MG63 (cell line): Measurements from ENCODE around the gene ARHGAP40. TPM values are rescaled to one million over a fixed set of nuclear protein-coding genes. Genes with fewer than 3 reads are reported as not detected.
A peak's percentile ranks its signal among the peaks of the same experiment; 100 is the strongest.
"Not testable (repeated sequence)": the region's sequence is repeated elsewhere in the genome, so short reads cannot be mapped to it uniquely, and the experiment has no call there.

ENCODE experiments used
- DNase-seq: peaks from one replicate; pipeline ENCODE4 v3.0.0-alpha.2; 2020
- H3K27me3 ChIP-seq: fragments of 250-450 bp; sonication (Bioruptor Pico); 2 replicates; pipeline ENCODE4 v1.5.1; 2020; ENCODE audit warnings: mild to moderate bottlenecking, moderate library complexity
- H3K36me3 ChIP-seq: fragments of 250-450 bp; sonication (Bioruptor Pico); 2 replicates; pipeline ENCODE4 v1.5.1; 2020; ENCODE audit warnings: mild to moderate bottlenecking, moderate library complexity
- H3K4me3 ChIP-seq: fragments of 250-450 bp; sonication (Bioruptor Pico); 2 replicates; pipeline ENCODE4 v1.5.1; 2020; ENCODE audit warnings: mild to moderate bottlenecking, moderate library complexity
- H3K9me3 ChIP-seq: fragments of 250-450 bp; sonication (Bioruptor Pico); 2 replicates; pipeline ENCODE4 v1.5.1; 2020; ENCODE audit warnings: mild to moderate bottlenecking, moderate library complexity
- total RNA-seq: library from RNA; depleted of rRNA; stranded (reverse); fragments of >200 nt; shearing (Covaris generic); gene quantifications from 2 replicates; pipeline ENCODE4 v1.2.3, GENCODE V29; 2014; ENCODE audit warnings: low replicate concordance

The ARHGAP40 gene
- total RNA-seq, 1 experiment from 2014 or later, result not detected

DNA sequence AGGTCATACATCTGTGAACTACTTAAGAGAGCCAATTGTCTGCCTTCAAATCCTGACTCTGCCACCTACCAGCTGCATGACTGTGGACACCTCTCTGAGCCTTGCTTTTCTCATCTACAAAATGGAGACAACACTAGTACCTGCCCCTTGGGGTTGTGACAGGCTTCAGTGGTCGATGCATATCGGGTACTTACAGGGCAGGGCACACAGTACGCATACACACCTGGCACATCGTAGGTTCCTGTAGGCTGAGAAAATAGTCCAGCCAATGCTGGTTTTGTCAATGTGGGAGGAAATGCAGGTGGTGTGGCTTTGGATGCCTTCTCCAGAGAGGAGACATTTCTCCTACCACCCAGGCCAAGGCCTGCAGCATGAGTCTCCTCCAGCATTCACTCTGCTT is 18.3 kb upstream of the ARHGAP40 start:
- DNase-seq, result no peak
- Histone ChIP-seq H3K4me3 (no peak overlapping the region), H3K27me3 (no peaks in the 10 kb centered on the region), H3K36me3 (peaks cover under 1% of the 10 kb centered on the region; the same call in 1 of the 2 replicates), H3K9me3 (no peaks in the 10 kb centered on the region)

DNA sequence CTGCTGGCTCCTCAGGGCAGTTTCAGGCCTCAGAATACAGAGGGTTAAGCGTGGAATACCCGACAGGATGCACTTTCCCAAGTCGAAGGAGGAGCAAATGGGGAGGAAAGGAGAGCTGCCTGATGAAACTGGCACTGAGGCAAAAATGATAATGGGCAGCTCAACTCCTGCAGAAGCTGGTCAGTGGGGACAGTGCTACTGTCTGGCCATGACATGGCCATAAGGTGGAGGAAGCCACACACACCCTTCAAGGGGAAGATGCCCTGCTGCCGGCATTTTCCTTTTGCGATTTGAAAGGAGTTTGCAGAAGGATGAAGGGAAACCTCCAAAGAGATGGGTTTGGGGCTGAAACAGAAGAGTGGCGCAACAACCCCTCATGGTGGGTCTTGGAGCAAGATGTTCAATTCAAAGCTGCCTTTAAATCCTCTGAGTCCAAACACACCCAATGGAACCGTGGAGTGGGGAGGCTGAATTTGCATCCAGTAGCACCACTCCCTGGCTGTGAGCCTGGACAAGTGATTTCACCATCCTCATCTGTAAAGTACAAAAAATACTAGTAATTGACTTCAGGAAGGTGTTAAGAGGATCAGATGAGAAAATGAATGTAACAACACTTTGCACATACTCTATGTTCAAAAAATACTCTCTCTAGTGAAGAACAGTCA is 17.4 kb upstream of the ARHGAP40 start:
- Histone ChIP-seq H3K36me3 (no peaks in the 10 kb centered on the region), H3K9me3 (no peaks in the 10 kb centered on the region), H3K4me3 (no peak overlapping the region), H3K27me3 (no peaks in the 10 kb centered on the region)
- no peak for DNase-seq

DNA sequence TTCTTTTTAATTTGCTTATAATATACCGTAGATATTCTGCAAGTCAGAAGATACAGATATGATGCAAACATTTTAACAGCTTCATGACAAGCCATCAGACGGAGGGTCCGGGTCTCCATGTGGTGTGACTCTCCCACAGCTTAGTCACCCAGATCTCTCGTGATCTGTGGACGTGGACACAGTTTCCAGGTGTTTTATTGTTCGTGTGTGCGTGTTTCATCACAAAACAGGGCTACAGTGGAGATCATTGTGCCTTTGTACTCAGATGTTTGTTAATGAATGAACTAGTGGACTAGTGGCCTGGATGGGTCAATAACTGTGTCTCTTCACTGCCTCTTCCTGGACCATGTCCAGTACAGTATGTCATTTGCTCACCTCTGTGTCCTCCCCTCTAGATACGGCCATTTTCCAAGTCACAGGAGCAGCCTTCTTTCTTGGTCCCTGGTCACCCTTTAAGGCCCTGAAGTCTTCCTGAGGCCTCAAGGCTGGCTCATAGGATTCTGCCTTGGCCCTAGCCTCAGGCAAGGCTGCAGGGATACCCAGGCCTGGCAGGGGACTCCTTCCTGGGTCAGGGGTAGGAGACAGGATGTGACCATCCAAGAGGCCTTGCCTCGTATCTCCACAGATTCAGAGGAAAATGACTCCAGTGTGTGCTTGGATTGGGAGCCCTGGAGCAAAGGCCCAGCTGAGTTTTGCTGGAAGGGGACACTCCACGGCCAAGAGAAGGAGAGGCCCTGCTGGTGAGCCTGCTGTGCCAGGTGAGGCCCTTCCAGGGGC is 16.0 kb upstream of the ARHGAP40 start:
- Histone ChIP-seq H3K36me3 (no peaks in the 10 kb centered on the region), H3K4me3 (no peak overlapping the region), H3K27me3 (no peaks in the 10 kb centered on the region), H3K9me3 (no peaks in the 10 kb centered on the region)
- no peak for DNase-seq

DNA sequence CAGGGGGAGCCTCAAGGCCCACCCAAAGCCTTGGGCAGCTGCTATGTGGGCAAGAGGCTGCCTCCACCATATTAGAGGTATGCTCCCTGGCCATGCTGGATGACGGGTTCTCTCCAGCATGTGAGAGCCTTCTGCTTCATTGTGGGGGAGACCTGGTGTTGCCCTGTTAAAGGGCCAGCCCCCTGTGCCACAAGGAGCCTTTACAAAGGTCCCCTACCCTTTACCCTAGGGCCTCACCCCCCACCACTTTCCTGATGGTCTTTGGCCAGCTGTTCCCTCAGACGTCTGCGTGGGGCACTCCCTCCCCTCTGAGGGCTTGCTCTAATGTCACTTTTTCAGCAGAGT is 15.5 kb upstream of the ARHGAP40 start:
- no peak for DNase-seq

DNA sequence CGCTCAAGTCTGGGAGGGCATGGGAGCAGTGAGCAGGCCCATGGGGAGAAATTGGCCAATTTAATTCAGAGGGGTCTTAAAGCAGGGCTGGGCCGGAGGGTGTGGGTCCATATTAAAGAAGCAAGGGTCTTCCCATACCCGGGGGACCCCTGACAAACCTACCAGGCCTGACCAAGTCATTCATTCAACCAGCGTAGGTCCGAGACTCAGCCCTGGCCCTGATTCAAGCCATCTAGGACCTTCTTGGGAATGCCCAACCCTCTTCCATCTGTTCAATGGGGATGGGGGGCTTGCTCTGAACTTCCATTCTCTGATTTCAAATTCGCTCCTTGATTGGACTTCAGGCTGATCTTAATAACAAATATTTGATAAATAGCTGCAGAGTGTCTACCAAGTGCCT is 13.3 kb upstream of the ARHGAP40 start:
- Histone ChIP-seq H3K4me3 (no peak overlapping the region), H3K27me3 (no peaks in the 10 kb centered on the region), H3K9me3 (no peaks in the 10 kb centered on the region), H3K36me3 (no peaks in the 10 kb centered on the region)
- DNase-seq, result no peak

More for the DNA sequence above, 15.5 kb upstream of the ARHGAP40 start:
- Histone ChIP-seq H3K9me3 (no peaks in the 10 kb centered on the region), H3K4me3 (no peak overlapping the region), H3K27me3 (no peaks in the 10 kb centered on the region), H3K36me3 (no peaks in the 10 kb centered on the region)

DNA sequence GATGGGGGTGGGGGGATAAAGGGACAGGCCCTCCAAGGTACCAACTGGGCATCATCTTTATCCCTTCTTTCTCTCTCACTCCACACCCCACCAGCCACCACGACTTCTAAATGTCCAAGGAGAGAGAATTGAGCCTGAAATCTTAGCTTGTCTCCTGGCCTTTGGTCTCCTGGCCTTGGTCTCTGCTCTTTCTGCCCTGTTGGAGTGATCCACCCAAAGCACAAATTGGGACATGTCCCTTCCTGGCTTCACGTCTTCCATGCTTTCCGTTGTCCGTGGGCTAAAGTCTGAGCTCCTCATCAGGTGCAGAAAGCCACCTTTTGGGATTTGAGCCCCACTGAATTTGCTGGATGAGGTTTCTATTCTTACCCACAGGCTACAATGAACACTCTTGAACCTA is 12.3 kb upstream of the ARHGAP40 start:
- H3K9me3 ChIP-seq, result no peaks in the 10 kb centered on the region
- no peaks in the 10 kb centered on the region for H3K27me3 ChIP-seq
- H3K36me3 ChIP-seq, result no peaks in the 10 kb centered on the region
- H3K4me3 ChIP-seq, result no peak overlapping the region
- DNase-seq, result no peak

DNA sequence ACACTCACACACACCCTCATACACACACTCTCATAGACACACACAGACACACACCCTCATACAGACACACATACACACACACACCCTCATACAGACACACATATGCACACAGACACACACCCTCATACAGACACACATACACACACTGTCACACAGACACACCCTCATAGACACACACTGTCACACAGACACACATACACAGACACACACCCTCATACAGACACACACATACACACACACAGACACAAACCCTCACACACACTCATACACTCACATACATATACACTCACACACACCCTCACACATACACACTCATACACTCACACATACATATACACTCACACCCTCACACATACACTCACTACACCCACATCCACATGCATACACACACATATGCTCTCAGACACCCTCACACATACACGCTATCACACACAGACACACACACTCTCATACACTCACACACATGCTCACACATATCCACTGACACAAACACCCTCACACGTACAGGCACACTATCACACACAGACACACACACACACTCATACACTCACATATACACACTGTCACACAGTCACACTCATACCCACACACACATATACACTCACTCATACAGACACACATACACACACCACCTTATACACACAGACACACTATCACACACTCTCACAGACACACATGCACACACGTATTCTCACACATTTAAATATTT is 11.5 kb upstream of the ARHGAP40 start:
- Histone ChIP-seq H3K36me3 (no peaks in the 10 kb centered on the region), H3K4me3 (no peak overlapping the region), H3K27me3 (no peaks in the 10 kb centered on the region), H3K9me3 (no peaks in the 10 kb centered on the region)
- DNase-seq, result no peak

DNA sequence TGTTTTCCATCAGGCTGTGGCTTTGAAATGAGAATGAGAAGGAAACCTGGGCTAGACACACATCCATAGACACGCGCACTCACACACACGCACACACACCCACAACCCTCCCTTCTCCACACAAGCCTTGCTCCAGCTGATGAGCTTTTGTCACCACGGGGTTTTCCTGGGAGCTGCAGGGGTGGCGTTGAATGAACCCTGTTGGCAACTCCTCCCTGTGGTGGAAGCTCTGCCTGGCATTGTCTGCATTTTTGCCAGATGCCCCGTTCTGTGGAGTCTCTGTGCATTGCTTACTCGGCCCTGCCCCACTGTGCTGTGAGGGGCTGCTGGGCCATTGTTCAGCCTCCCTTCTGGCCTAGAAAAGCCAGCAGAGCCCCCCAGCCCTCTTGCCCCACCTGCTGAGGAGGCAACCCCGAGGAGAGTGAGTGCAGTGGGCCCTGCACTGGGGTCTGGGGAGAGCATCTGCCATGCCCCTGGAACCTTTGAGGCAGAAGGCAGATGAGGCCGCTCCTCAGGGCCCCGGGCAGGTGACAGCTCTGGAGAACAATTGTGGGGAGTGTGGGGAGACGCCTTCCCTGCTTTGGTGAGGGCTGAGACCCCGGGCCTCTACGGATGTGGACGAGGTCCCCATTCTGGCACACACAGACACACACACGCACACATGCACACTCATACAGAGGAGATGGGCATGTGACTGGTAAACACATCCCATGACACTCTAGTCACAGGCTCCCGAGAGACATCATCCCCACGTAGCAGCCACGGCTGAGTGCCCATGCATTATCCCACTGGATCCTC is 10.7 kb upstream of the ARHGAP40 start:
- no peak overlapping the region for H3K4me3 ChIP-seq
- no peak for DNase-seq
- no peaks in the 10 kb centered on the region for H3K27me3 ChIP-seq
- no peaks in the 10 kb centered on the region for H3K9me3 ChIP-seq
- H3K36me3 ChIP-seq, result no peaks in the 10 kb centered on the region

DNA sequence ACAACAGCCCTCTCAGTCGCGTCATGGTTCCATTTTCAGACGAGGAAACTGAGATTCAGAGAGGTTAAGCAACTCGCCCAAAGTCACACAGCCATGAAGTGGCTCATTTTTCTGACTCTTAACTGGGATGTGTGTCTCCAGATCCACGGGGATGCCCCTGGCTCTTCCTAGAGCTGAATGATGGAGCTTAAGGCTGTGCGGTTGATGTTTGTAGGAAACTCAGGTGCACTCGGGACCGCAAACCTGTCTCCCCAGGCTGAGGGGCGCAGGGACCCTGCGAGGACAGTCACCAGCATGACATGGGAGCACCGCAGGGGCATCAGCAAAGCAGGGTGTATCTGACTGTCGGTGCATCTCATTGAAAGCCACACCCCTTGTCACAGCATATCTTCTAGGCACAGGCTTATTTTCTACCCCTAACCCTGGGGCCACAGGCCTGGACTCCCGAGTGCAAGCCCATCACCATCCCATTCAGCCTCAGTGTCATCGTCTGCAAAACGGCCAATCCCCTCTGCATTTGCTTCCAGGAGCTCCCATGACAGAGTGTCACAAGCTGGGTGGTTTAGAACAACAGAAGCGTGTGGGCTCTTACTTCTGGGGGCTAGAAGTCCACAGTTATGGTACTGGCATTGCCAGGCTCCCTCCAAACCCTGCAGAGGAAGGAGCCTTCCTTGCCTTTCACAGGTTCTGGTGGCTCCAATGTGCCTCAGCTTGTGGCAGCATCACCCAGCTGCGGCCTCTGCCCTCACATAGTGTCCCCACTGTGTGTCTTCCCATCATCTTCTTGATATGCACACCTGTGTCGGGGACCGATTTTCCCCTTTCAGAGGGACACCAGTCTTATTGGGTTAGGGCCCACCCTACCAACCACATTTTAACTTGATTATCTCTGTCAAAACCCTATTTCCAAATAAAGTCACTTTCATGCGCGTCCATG is 9.9 kb upstream of the ARHGAP40 start:
- no peak for DNase-seq
- Histone ChIP-seq H3K36me3 (no peaks in the 10 kb centered on the region), H3K4me3 (no peak overlapping the region), H3K9me3 (no peaks in the 10 kb centered on the region), H3K27me3 (no peaks in the 10 kb centered on the region)

DNA sequence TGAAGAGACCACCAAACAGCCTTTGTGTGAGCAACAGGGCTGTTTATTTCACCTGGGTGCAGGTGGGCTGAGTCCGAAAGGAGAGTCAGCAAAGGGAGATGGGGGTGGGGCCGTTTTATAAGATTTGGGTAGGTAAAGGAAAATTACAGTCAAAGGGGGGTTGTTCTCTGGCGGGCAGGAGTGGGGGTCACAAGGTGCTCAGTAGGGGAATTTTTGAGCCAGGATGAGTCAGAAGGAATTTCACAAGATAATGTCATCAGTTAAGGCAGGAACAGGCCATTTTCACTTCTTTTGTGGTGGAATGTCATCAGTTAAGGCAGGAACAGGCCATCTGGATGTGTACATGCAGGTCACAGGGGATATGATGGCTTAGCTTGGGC is 9.2 kb upstream of the ARHGAP40 start:
- not testable (repeated sequence) for H3K9me3 ChIP-seq, H3K36me3 ChIP-seq, H3K27me3 ChIP-seq, DNase-seq, H3K4me3 ChIP-seq

DNA sequence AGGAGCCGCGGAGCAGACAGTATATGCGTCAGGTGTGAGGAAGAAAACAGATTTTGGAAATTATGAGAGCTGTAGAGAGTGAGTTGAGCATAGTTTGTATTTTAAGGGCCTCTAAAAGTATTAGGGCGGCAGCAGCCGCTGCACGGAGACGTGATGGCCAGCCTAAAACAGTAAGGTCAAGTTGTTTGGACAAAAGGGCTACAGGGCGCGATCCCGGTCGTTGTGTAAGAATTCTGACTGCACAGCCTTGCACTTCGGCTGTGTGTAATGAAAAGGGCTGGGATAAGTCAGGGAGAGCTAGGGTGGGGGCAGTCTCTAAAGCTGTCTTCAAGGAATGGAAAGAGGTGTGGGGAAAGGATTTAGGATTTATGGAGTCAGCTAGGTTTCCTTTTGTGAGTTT is 7.3 kb upstream of the ARHGAP40 start:
- not testable (repeated sequence) for H3K36me3 ChIP-seq, H3K9me3 ChIP-seq, H3K4me3 ChIP-seq, DNase-seq, H3K27me3 ChIP-seq

DNA sequence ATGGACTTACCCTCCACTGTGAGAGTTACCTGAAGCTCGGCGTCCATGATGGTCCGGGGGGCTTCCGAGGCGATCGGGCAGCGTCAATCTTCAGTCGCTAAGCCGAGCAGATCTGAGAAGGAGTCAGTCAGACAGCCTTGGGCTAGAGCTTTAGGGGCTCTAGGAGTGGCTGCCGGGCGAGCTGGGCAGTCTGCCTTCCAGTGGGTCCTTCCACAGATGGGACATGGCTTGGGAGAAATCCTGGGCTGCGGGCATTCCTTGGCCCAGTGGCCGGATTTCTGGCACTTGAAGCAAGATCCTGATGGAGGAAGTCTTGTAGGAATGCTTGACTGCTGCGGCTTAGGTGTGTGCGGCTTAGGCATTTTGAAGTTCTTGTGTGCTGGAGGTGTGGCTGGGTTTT is 5.7 kb upstream of the ARHGAP40 start:
- not testable (repeated sequence) for H3K27me3 ChIP-seq, DNase-seq, H3K9me3 ChIP-seq, H3K36me3 ChIP-seq, H3K4me3 ChIP-seq

DNA sequence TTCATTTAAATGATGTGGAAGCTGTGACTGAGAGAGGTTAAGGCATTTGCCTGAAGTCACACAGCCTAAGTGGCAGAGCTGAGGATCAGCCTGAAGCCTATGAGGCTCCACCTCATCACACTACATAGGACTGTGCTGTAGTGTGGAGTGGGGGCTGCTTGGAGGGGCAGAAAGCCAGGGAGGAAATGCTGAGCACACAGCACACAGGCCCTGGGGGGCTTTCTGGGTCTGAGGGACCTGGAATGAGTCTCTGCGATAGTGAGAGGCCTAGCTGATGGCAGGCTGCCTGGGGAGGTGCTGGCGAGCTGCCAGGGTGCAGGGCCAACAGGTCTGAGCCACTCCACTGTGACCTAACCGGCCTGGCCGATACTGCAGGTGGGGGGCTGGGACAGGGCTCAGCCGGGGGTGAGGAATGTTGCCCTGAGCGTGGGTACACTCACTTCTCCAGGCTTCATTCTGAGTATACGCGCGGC is 2.2 kb upstream of the ARHGAP40 start:
- no peaks in the 10 kb centered on the region for H3K9me3 ChIP-seq
- H3K4me3 ChIP-seq, result no peak overlapping the region
- peak; percentile 72 for DNase-seq

DNA sequence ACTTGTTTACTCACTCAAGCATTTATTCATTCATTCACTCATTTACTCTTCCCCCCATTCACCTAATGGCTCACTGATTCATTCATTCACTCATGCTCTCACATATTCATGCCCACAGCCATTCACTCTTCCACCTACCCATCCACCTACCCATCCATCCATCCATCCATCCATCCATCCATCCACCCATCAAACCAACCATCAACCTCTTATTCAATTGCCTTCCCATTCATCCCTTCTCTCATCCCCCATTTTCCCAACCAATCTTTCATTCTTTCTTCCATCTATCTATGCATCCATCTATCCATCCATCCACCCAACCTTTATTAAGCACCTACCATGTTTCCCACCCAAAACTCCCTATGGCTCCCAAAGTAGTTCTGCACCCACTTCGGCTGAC is 1.6 kb upstream of the ARHGAP40 start:
- DNase-seq, result no peak
- Histone ChIP-seq H3K4me3 (no peak overlapping the region), H3K36me3 (no peaks in the 10 kb centered on the region), H3K9me3 (no peaks in the 10 kb centered on the region), H3K27me3 (no peaks in the 10 kb centered on the region)

More for the DNA sequence above, 2.2 kb upstream of the ARHGAP40 start:
- H3K36me3 ChIP-seq, result no peaks in the 10 kb centered on the region
- no peaks in the 10 kb centered on the region for H3K27me3 ChIP-seq

DNA sequence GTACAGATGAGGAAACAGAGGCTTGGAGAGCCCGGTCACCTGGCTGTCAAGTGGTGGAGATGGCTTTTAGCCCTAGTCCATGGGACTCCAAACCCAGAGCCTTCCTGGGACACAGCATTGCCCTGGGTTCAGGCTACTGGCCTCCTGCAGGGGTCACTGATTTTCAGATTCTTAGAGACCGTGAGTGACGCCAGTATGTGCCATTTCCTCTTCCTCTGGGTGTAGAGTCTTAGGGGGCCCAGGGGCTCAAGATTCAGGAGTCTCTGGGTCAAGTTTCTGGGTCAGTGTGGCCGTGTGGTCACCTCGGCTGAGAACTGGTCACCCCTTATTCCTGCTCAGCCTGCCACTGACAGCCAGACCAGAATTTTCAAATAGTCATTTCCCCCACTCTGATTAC is 574 bp downstream of the ARHGAP40 start:
- no peak for DNase-seq
- no peaks in the 10 kb centered on the region for H3K27me3 ChIP-seq

DNA sequence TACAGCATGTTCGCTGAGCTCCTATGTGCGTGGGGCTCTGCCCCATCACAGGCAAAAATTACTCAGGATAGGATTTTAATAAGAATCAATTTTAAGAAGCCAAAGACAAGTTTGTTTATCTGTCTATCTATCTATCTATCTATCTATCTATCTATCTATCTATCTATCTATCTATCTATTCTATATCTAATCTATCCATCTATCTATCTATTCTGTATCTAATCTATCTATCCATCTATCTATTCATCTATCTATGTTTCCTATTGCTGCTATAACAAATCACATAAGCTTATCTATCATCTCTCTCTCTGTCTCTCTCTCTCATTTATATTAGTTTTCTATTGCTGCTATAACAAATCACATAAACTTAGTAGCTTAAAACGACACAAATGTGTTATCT is 1.7 kb downstream of the ARHGAP40 start:
- Histone ChIP-seq H3K36me3 (no peaks in the 10 kb centered on the region), H3K4me3 (no peak overlapping the region), H3K9me3 (no peaks in the 10 kb centered on the region), H3K27me3 (no peaks in the 10 kb centered on the region)
- no peak for DNase-seq

More for the DNA sequence above, 574 bp downstream of the ARHGAP40 start:
- H3K36me3 ChIP-seq, result no peaks in the 10 kb centered on the region
- no peaks in the 10 kb centered on the region for H3K9me3 ChIP-seq
- no peak overlapping the region for H3K4me3 ChIP-seq
